Neural progenitor cell (in vitro differentiated cells): ENCODE results near the gene TSPAN3. TPM values are rescaled to one million over a fixed set of nuclear protein-coding genes. Genes with fewer than 3 reads are reported as not detected.

ENCODE experiments used
- DNase-seq: peaks from one replicate; pipeline ENCODE4 v3.0.0-alpha.2; 2016; ENCODE audit warnings: low spot score
- H2AFZ ChIP-seq: fragments of 200-600 bp; sonication (generic); replicated peaks from 2 replicates; pipeline ENCODE4 v1.6.1; 2016; ENCODE audit warnings: antibody characterized with exemption
- H3F3A ChIP-seq: fragments of 200-600 bp; sonication (generic); 2 replicates; pipeline ENCODE4 v1.6.1; 2016; ENCODE audit warnings: antibody characterized with exemption, low read depth
- H3K27ac ChIP-seq: fragments of 200-600 bp; sonication (generic); 2 replicates; pipeline ENCODE4 v1.5.1; 2016; ENCODE audit warnings: mild to moderate bottlenecking
- H3K27me3 ChIP-seq: fragments of 200-600 bp; sonication (generic); 2 replicates; pipeline ENCODE4 v1.6.1; 2016; ENCODE audit warnings: mild to moderate bottlenecking, moderate library complexity
- H3K36me3 ChIP-seq: fragments of 200-600 bp; sonication (generic); 2 replicates; pipeline ENCODE4 v1.5.1; 2016
- H3K4me1 ChIP-seq: fragments of 200-600 bp; sonication (generic); 2 replicates; pipeline ENCODE4 v1.6.1; 2016; ENCODE audit warnings: mixed run types
- H3K4me2 ChIP-seq: fragments of 200-600 bp; sonication (generic); 2 replicates; pipeline ENCODE4 v1.6.1; 2016
- H3K4me3 ChIP-seq: fragments of 200-600 bp; sonication (generic); 2 replicates; pipeline ENCODE4 v1.5.1; 2016
- H3K79me2 ChIP-seq: fragments of 200-600 bp; sonication (generic); 2 replicates; pipeline ENCODE4 v1.6.1; 2016; ENCODE audit warnings: low read depth
- H3K9ac ChIP-seq: fragments of 200-600 bp; sonication (generic); 2 replicates; pipeline ENCODE4 v1.6.1; 2016
- H3K9me3 ChIP-seq: fragments of 200-600 bp; sonication (generic); 2 replicates; pipeline ENCODE4 v1.5.1; 2016; ENCODE audit warnings: low read depth
- H4K20me1 ChIP-seq: fragments of 200-600 bp; sonication (generic); 2 replicates; pipeline ENCODE4 v1.6.1; 2016; ENCODE audit warnings: low read depth
- H3K27ac Mint-ChIP-seq: 3 replicates; pipeline ENCODE4 v1.8.0; 2021; ENCODE audit warnings: mixed read lengths
- H3K27me3 Mint-ChIP-seq: 2 replicates; pipeline ENCODE4 v1.8.0; 2022; ENCODE audit warnings: low read depth, mild to moderate bottlenecking, inconsistent platforms, moderate library complexity, mixed read lengths; ENCODE audit not compliant: insufficient read depth
- H3K36me3 Mint-ChIP-seq: 3 replicates; pipeline ENCODE4 v1.8.0; 2021; ENCODE audit warnings: mixed read lengths
- H3K4me1 Mint-ChIP-seq: 3 replicates; pipeline ENCODE4 v1.8.0; 2021; ENCODE audit warnings: mixed read lengths
- H3K4me3 Mint-ChIP-seq: 3 replicates; pipeline ENCODE4 v1.8.0; 2021; ENCODE audit warnings: mild to moderate bottlenecking, moderate library complexity, mixed read lengths
- H3K9me3 Mint-ChIP-seq: 3 replicates; pipeline ENCODE4 v1.8.0; 2020; ENCODE audit warnings: mixed read lengths
- CTCF ChIP-seq: fragments of 200-600 bp; sonication (generic); IDR thresholded peaks from 2 replicates; pipeline ENCODE4 v1.5.1; 2017; ENCODE audit warnings: antibody characterized with exemption, mild to moderate bottlenecking
- EZH2 ChIP-seq: fragments of 200-600 bp; sonication (generic); IDR thresholded peaks from 2 replicates; pipeline ENCODE4 v1.6.1; 2017; ENCODE audit warnings: antibody characterized with exemption, mild to moderate bottlenecking, moderate library complexity
- EZH2phosphoT487 ChIP-seq: fragments of 200-600 bp; sonication (generic); IDR thresholded peaks from 2 replicates; pipeline ENCODE4 v1.6.1; 2017; ENCODE audit warnings: antibody characterized with exemption
- total RNA-seq: library from RNA; depleted of rRNA; stranded (reverse); fragments of >200 nt; gene quantifications from 2 replicates; pipeline ENCODE4 v1.2.3, GENCODE V29; 2015; ENCODE audit warnings: low replicate concordance

Gene TSPAN3
- total RNA-seq, 1 donor from 2014 or later = 474 TPM

GRCh38 chr15:77104155-77104554 lies 33.2 kb upstream of the TSPAN3 start:
- Histone ChIP-seq H3K36me3 (no peaks in the 10 kb centered on the region), H3K79me2 (no peaks in the 10 kb centered on the region), H3K9me3 (no peaks in the 10 kb centered on the region), H3K9ac (no peak overlapping the region), H3F3A (no peaks in the 10 kb centered on the region), H3K27me3 (no peaks in the 10 kb centered on the region), H3K4me2 (no peak overlapping the region), H3K4me3 (no peak overlapping the region), H3K27ac (no peak overlapping the region), H3K4me1 (no peaks in the 10 kb centered on the region), H2AFZ (no peak overlapping the region), H4K20me1 (no peaks in the 10 kb centered on the region)
- Mint-ChIP-seq H3K27ac (no peak overlapping the region), H3K36me3 (no peaks in the 10 kb centered on the region), H3K4me3 (no peak overlapping the region), H3K4me1 (peaks cover 30% of the 10 kb centered on the region), H3K9me3 (no peaks in the 10 kb centered on the region), H3K27me3 (peaks cover 12% of the 10 kb centered on the region)
- TF ChIP-seq CTCF (no peak), EZH2phosphoT487 (no peak), EZH2 (no peak)
- no peak for DNase-seq

- Mint-ChIP-seq H3K27ac (no peak overlapping the region), H3K27me3 (peaks cover 11% of the 10 kb centered on the region), H3K9me3 (no peaks in the 10 kb centered on the region), H3K4me3 (no peak overlapping the region), H3K36me3 (no peaks in the 10 kb centered on the region), H3K4me1 (peaks cover 25% of the 10 kb centered on the region)
- Histone ChIP-seq H3K4me3 (no peak overlapping the region), H3K79me2 (no peaks in the 10 kb centered on the region), H2AFZ (no peak overlapping the region), H3K27me3 (no peaks in the 10 kb centered on the region), H3K27ac (no peak overlapping the region), H3K4me1 (no peaks in the 10 kb centered on the region), H3K9me3 (no peaks in the 10 kb centered on the region), H3K9ac (no peak overlapping the region), H4K20me1 (no peaks in the 10 kb centered on the region), H3K36me3 (no peaks in the 10 kb centered on the region), H3K4me2 (no peak overlapping the region), H3F3A (no peaks in the 10 kb centered on the region)
- no peak for DNase-seq
- TF ChIP-seq CTCF (no peak), EZH2 (no peak), EZH2phosphoT487 (no peak)
Observed at GRCh38 chr15:77099741-77100463, 29.0 kb upstream of the TSPAN3 start.

GRCh38 chr15:77098572-77098971 lies 27.7 kb upstream of the TSPAN3 start:
- Mint-ChIP-seq H3K27ac (no peak overlapping the region), H3K9me3 (no peaks in the 10 kb centered on the region), H3K4me1 (peaks cover 25% of the 10 kb centered on the region), H3K36me3 (no peaks in the 10 kb centered on the region), H3K4me3 (no peak overlapping the region), H3K27me3 (peaks cover 8% of the 10 kb centered on the region)
- no peak for DNase-seq
- H2AFZ ChIP-seq = no peak overlapping the region
- H3K4me2 ChIP-seq = no peak overlapping the region
- TF ChIP-seq EZH2 = no peak
- TF ChIP-seq EZH2phosphoT487 = no peak
- no peak for TF ChIP-seq CTCF
- H3K4me1 ChIP-seq = no peaks in the 10 kb centered on the region
- no peaks in the 10 kb centered on the region for H3K79me2 ChIP-seq
- no peaks in the 10 kb centered on the region for H3F3A ChIP-seq
- H4K20me1 ChIP-seq = no peaks in the 10 kb centered on the region
- H3K27me3 ChIP-seq = no peaks in the 10 kb centered on the region
- H3K9ac ChIP-seq = no peak overlapping the region
- no peaks in the 10 kb centered on the region for H3K9me3 ChIP-seq
- H3K4me3 ChIP-seq = no peak overlapping the region
- no peak overlapping the region for H3K27ac ChIP-seq
- no peaks in the 10 kb centered on the region for H3K36me3 ChIP-seq
